Endodermal cell (in vitro differentiated cells): ENCODE results near the gene HS1BP3. TPM values are rescaled to one million over a fixed set of nuclear protein-coding genes. Genes with fewer than 3 reads are reported as not detected.

Source experiments
- DNase-seq: peaks from one replicate; pipeline ENCODE4 v3.0.0-alpha.2; 2017
- H3K27ac ChIP-seq: 2 replicates; pipeline ENCODE4 v1.5.1; 2013; ENCODE audit warnings: mild to moderate bottlenecking, low read depth, low read length, moderate library complexity
- H3K27me3 ChIP-seq: 2 replicates; pipeline ENCODE4 v1.6.1; 2013; ENCODE audit warnings: mild to moderate bottlenecking, low read length, moderate library complexity; ENCODE audit not compliant: insufficient read depth, control insufficient read depth, poor library complexity, severe bottlenecking
- H3K36me3 ChIP-seq: 2 replicates; pipeline ENCODE4 v1.7.0; 2013; ENCODE audit warnings: mild to moderate bottlenecking, low read length, moderate library complexity; ENCODE audit not compliant: control insufficient read depth, insufficient read depth
- H3K4me1 ChIP-seq: one replicate; pipeline ENCODE4 v1.7.0; 2013; ENCODE audit warnings: low read length; ENCODE audit not compliant: control insufficient read depth, insufficient read depth
- H3K4me3 ChIP-seq: 2 replicates; pipeline ENCODE4 v1.5.1; 2013; ENCODE audit warnings: mild to moderate bottlenecking, low read length, moderate library complexity
- H3K9ac ChIP-seq: 2 replicates; pipeline ENCODE4 v1.6.1; 2013; ENCODE audit warnings: mild to moderate bottlenecking, low read length, moderate library complexity; ENCODE audit not compliant: poor library complexity, severe bottlenecking; ENCODE audit errors: extremely low read depth
- H3K9me3 ChIP-seq: 2 replicates; pipeline ENCODE4 v1.6.1; 2013; ENCODE audit warnings: mild to moderate bottlenecking, low read length, moderate library complexity; ENCODE audit not compliant: control insufficient read depth
- H3K27ac Mint-ChIP-seq: 2 replicates; pipeline ENCODE4 v1.8.0; 2020; ENCODE audit warnings: mixed read lengths
- H3K27me3 Mint-ChIP-seq: 2 replicates; pipeline ENCODE4 v1.8.0; 2021; ENCODE audit warnings: mild to moderate bottlenecking, mixed read lengths; ENCODE audit not compliant: insufficient read depth
- H3K36me3 Mint-ChIP-seq: 2 replicates; pipeline ENCODE4 v1.8.0; 2020; ENCODE audit warnings: low read depth, mixed read lengths
- H3K4me1 Mint-ChIP-seq: 2 replicates; pipeline ENCODE4 v1.8.0; 2020; ENCODE audit warnings: mixed read lengths
- H3K4me3 Mint-ChIP-seq: 2 replicates; pipeline ENCODE4 v1.8.0; 2020; ENCODE audit warnings: mild to moderate bottlenecking, moderate library complexity, mixed read lengths
- H3K9me3 Mint-ChIP-seq: 2 replicates; pipeline ENCODE4 v1.8.0; 2020; ENCODE audit warnings: mild to moderate bottlenecking, mixed read lengths
- WGBS, 2 experiments: methylation state at CpG; one replicate each; pipeline versions ENCODE4 v1.1.5 to v1.1.7; 2013; ENCODE audit warnings: missing lambda C conversion rate in 2 of 2, mixed read lengths in 1 of 2; ENCODE audit not compliant: insufficient coverage in 1 of 2, insufficient read length in 1 of 2; 5-methylcytosine and 5-hydroxymethylcytosine counted together
- total RNA-seq, 2 donors: library from RNA; stranded (reverse); fragmentation: NEBNext Ultra II Directional in 1 of 2; extraction: Animal tissue kit (Norgen Biotek cat#: 25700) in 1 of 2; gene quantifications; 2 replicates in 1 of 2; 3 replicates in 1 of 2; pipeline ENCODE4 v1.2.1, GENCODE V29; 2021
- TF ChIP-seq, protein P1 (sequence below): fragments of 200-600 bp; sonication (generic); conservative IDR thresholded peaks from 2 replicates; pipeline ENCODE4 v1.5.0; 2021; ENCODE audit warnings: antibody characterized with exemption, mild to moderate bottlenecking

HS1BP3 gene
- total RNA-seq, 2 donors from 2014 or later, result 23.0 to 26.2 TPM

GRCh38 chr2:20578266-20578894, 72.5 kb downstream of the HS1BP3 start:
- H3K27ac ChIP-seq, result peak overlapping the region; percentile 90
- no peak overlapping the region for H3K4me3 Mint-ChIP-seq
- no peaks in the 10 kb centered on the region for H3K36me3 Mint-ChIP-seq

GRCh38 chr2:20577495-20578235, 73.2 kb downstream of the HS1BP3 start:
- no peaks in the 10 kb centered on the region for H3K4me1 ChIP-seq
- Mint-ChIP-seq H3K9me3 (peaks cover 13% of the 10 kb centered on the region), H3K4me3 (no peak overlapping the region), H3K4me1 (peaks cover 2% of the 10 kb centered on the region), H3K27ac (no peak overlapping the region), H3K36me3 (no peaks in the 10 kb centered on the region), H3K27me3 (peaks cover 2% of the 10 kb centered on the region)
- H3K4me3 ChIP-seq, result no peak overlapping the region
- no peaks in the 10 kb centered on the region for H3K36me3 ChIP-seq
- WGBS, 2 experiments, result 86 to 98% methylated on average over 5 to 12 of the region's 12 CpGs
- H3K27me3 ChIP-seq, result no peaks in the 10 kb centered on the region
- DNase-seq, result no peak
- H3K9ac ChIP-seq, result no peak overlapping the region
- H3K27ac ChIP-seq, result no peak overlapping the region
- peaks cover 6% of the 10 kb centered on the region for H3K9me3 ChIP-seq
- TF ChIP-seq, protein P1, sequence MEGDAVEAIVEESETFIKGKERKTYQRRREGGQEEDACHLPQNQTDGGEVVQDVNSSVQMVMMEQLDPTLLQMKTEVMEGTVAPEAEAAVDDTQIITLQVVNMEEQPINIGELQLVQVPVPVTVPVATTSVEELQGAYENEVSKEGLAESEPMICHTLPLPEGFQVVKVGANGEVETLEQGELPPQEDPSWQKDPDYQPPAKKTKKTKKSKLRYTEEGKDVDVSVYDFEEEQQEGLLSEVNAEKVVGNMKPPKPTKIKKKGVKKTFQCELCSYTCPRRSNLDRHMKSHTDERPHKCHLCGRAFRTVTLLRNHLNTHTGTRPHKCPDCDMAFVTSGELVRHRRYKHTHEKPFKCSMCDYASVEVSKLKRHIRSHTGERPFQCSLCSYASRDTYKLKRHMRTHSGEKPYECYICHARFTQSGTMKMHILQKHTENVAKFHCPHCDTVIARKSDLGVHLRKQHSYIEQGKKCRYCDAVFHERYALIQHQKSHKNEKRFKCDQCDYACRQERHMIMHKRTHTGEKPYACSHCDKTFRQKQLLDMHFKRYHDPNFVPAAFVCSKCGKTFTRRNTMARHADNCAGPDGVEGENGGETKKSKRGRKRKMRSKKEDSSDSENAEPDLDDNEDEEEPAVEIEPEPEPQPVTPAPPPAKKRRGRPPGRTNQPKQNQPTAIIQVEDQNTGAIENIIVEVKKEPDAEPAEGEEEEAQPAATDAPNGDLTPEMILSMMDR, result no peak

More at GRCh38 chr2:20578266-20578894, 72.5 kb downstream of the HS1BP3 start:
- Mint-ChIP-seq H3K27me3 (peaks cover 2% of the 10 kb centered on the region), H3K4me1 (peaks cover 2% of the 10 kb centered on the region), H3K27ac (no peak overlapping the region), H3K9me3 (peaks cover 13% of the 10 kb centered on the region)
- Histone ChIP-seq H3K4me3 (no peak overlapping the region), H3K9ac (no peak overlapping the region), H3K4me1 (no peaks in the 10 kb centered on the region), H3K36me3 (no peaks in the 10 kb centered on the region), H3K27me3 (no peaks in the 10 kb centered on the region), H3K9me3 (peaks cover 6% of the 10 kb centered on the region)
- 86 to 88% methylated on average over 5 to 6 of the region's 6 CpGs for WGBS, 2 experiments
- TF ChIP-seq, protein P1, result no peak
- no peak for DNase-seq

DNA sequence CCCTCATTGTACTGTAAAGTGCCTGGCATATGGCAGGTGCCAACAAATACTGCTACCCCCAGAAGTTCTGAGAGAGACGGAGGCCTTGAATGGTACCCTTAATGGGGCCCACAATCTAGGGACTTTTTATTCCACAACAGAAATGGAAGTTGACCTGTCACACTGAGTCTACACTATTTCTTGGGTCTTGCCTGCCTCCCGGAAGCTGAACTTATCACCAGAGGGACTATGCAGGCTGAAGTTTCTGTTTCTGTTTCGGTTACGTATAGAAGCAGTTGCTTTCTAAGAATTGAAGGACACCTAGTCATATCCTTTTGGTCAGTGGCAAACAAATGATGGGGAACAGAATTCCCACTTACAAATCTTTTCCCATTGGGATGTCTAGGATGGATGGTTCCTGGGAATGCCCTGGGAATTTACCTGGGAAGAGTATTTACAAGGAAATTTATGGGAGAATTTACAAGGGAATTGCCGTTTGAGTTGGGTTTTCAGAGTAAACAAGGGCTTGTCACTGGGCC, 74.2 kb downstream of the HS1BP3 start:
- DNase-seq, result no peak
- Mint-ChIP-seq H3K9me3 (peaks cover 6% of the 10 kb centered on the region), H3K36me3 (no peaks in the 10 kb centered on the region), H3K4me1 (peaks cover 2% of the 10 kb centered on the region), H3K27ac (no peak overlapping the region), H3K4me3 (no peak overlapping the region), H3K27me3 (no peaks in the 10 kb centered on the region)
- H3K27ac ChIP-seq, result no peak overlapping the region
- WGBS, 2 experiments, result 92 to 94% methylated on average over 3 to 5 of the region's 5 CpGs
- peaks cover 4% of the 10 kb centered on the region for H3K9me3 ChIP-seq
- no peaks in the 10 kb centered on the region for H3K4me1 ChIP-seq
- no peak overlapping the region for H3K9ac ChIP-seq
- H3K36me3 ChIP-seq, result no peaks in the 10 kb centered on the region
- TF ChIP-seq, protein P1, result no peak
- H3K27me3 ChIP-seq, result no peaks in the 10 kb centered on the region
- H3K4me3 ChIP-seq, result no peak overlapping the region
